Activated naive CD4-positive, alpha-beta T cell treated with anti-CD3 and anti-CD28 coated beads, Interleukin-2, amount 50 U/mL, for 24 hours (primary cell): Measurements from ENCODE around the gene FGF12.

Experiments
- H3K27ac Mint-ChIP-seq: one replicate; pipeline ENCODE4 v1.8.0; 2021; ENCODE audit warnings: mild to moderate bottlenecking, mixed read lengths
- H3K27me3 Mint-ChIP-seq: one replicate; pipeline ENCODE4 v1.8.0; 2021; ENCODE audit warnings: mixed read lengths
- H3K36me3 Mint-ChIP-seq: one replicate; pipeline ENCODE4 v1.8.0; 2021; ENCODE audit warnings: mixed read lengths
- H3K4me1 Mint-ChIP-seq: one replicate; pipeline ENCODE4 v1.8.0; 2021; ENCODE audit warnings: mixed read lengths
- H3K4me3 Mint-ChIP-seq: one replicate; pipeline ENCODE4 v1.8.0; 2021; ENCODE audit warnings: mild to moderate bottlenecking, mixed read lengths
- H3K9me3 Mint-ChIP-seq: one replicate; pipeline ENCODE4 v1.8.0; 2021; ENCODE audit warnings: mixed read lengths

FGF12 gene

GRCh38 chr3:192275741-192276355, 451.5 kb downstream of the FGF12 start:
- Mint-ChIP-seq H3K27me3 (no peaks in the 10 kb centered on the region), H3K27ac (no peak overlapping the region), H3K4me3 (no peak overlapping the region), H3K4me1 (no peaks in the 10 kb centered on the region), H3K9me3 (peaks cover 4% of the 10 kb centered on the region), H3K36me3 (no peaks in the 10 kb centered on the region)

GRCh38 chr3:192273697-192274010, 453.7 kb downstream of the FGF12 start:
- Mint-ChIP-seq H3K27me3 (no peaks in the 10 kb centered on the region), H3K27ac (no peak overlapping the region), H3K4me1 (no peaks in the 10 kb centered on the region), H3K4me3 (no peak overlapping the region), H3K36me3 (no peaks in the 10 kb centered on the region), H3K9me3 (peaks cover 4% of the 10 kb centered on the region)

GRCh38 chr3:192273001-192273696, 454.2 kb downstream of the FGF12 start:
- Mint-ChIP-seq H3K4me3 (no peak overlapping the region), H3K27ac (no peak overlapping the region)

GRCh38 chr3:192262001-192262400, 465.3 kb downstream of the FGF12 start:
- H3K36me3 Mint-ChIP-seq: no peaks in the 10 kb centered on the region
- H3K27ac Mint-ChIP-seq: no peak overlapping the region
- H3K9me3 Mint-ChIP-seq: peaks cover 4% of the 10 kb centered on the region
- H3K27me3 Mint-ChIP-seq: no peaks in the 10 kb centered on the region
- no peak overlapping the region for H3K4me3 Mint-ChIP-seq
- no peaks in the 10 kb centered on the region for H3K4me1 Mint-ChIP-seq

More at GRCh38 chr3:192273001-192273696, 454.2 kb downstream of the FGF12 start:
- H3K4me1 Mint-ChIP-seq: no peaks in the 10 kb centered on the region
- no peaks in the 10 kb centered on the region for H3K27me3 Mint-ChIP-seq
- H3K36me3 Mint-ChIP-seq: no peaks in the 10 kb centered on the region
- H3K9me3 Mint-ChIP-seq: peaks cover 4% of the 10 kb centered on the region

GRCh38 chr3:192261135-192261534, 466.2 kb downstream of the FGF12 start:
- Mint-ChIP-seq H3K27ac (no peak overlapping the region), H3K4me3 (no peak overlapping the region), H3K27me3 (no peaks in the 10 kb centered on the region), H3K4me1 (no peaks in the 10 kb centered on the region), H3K36me3 (no peaks in the 10 kb centered on the region), H3K9me3 (peaks cover 4% of the 10 kb centered on the region)

- Mint-ChIP-seq H3K4me3 (no peak overlapping the region), H3K4me1 (no peaks in the 10 kb centered on the region), H3K36me3 (no peaks in the 10 kb centered on the region), H3K27me3 (no peaks in the 10 kb centered on the region), H3K9me3 (peaks cover 4% of the 10 kb centered on the region), H3K27ac (no peak overlapping the region)
These were observed 467.0 kb downstream of the FGF12 start for GRCh38 chr3:192260116-192261010.

- H3K4me1 Mint-ChIP-seq: no peaks in the 10 kb centered on the region
- H3K27ac Mint-ChIP-seq: no peak overlapping the region
- H3K4me3 Mint-ChIP-seq: no peak overlapping the region
- no peaks in the 10 kb centered on the region for H3K36me3 Mint-ChIP-seq
- peaks cover 4% of the 10 kb centered on the region for H3K9me3 Mint-ChIP-seq
- no peaks in the 10 kb centered on the region for H3K27me3 Mint-ChIP-seq
These were observed 467.7 kb downstream of the FGF12 start for GRCh38 chr3:192259661-192260060.

GRCh38 chr3:192258721-192259120, 468.6 kb downstream of the FGF12 start:
- no peak overlapping the region for H3K27ac Mint-ChIP-seq
- H3K4me3 Mint-ChIP-seq: no peak overlapping the region
- H3K36me3 Mint-ChIP-seq: no peaks in the 10 kb centered on the region
- H3K4me1 Mint-ChIP-seq: no peaks in the 10 kb centered on the region
- H3K9me3 Mint-ChIP-seq: peaks cover 4% of the 10 kb centered on the region
- no peaks in the 10 kb centered on the region for H3K27me3 Mint-ChIP-seq

GRCh38 chr3:192255839-192256238, 471.5 kb downstream of the FGF12 start:
- Mint-ChIP-seq H3K27me3 (no peaks in the 10 kb centered on the region), H3K36me3 (no peaks in the 10 kb centered on the region), H3K4me3 (no peak overlapping the region), H3K27ac (no peak overlapping the region), H3K9me3 (peaks cover 9% of the 10 kb centered on the region), H3K4me1 (no peaks in the 10 kb centered on the region)

- Mint-ChIP-seq H3K9me3 (peaks cover 9% of the 10 kb centered on the region), H3K36me3 (no peaks in the 10 kb centered on the region), H3K4me1 (no peaks in the 10 kb centered on the region), H3K4me3 (no peak overlapping the region), H3K27ac (no peak overlapping the region), H3K27me3 (no peaks in the 10 kb centered on the region)
These were observed 474.0 kb downstream of the FGF12 start for GRCh38 chr3:192253138-192253887.

GRCh38 chr3:192249516-192249915, 477.8 kb downstream of the FGF12 start:
- Mint-ChIP-seq H3K9me3 (peaks cover 5% of the 10 kb centered on the region), H3K4me1 (no peaks in the 10 kb centered on the region), H3K27me3 (no peaks in the 10 kb centered on the region), H3K27ac (no peak overlapping the region), H3K36me3 (no peaks in the 10 kb centered on the region), H3K4me3 (no peak overlapping the region)

- Mint-ChIP-seq H3K4me3 (no peak overlapping the region), H3K36me3 (no peaks in the 10 kb centered on the region), H3K27ac (no peak overlapping the region), H3K4me1 (no peaks in the 10 kb centered on the region), H3K27me3 (no peaks in the 10 kb centered on the region), H3K9me3 (peaks cover 4% of the 10 kb centered on the region)
These were observed 480.3 kb downstream of the FGF12 start for GRCh38 chr3:192246847-192247559.

- H3K9me3 Mint-ChIP-seq: peaks cover 4% of the 10 kb centered on the region
- no peaks in the 10 kb centered on the region for H3K36me3 Mint-ChIP-seq
- peaks cover 1% of the 10 kb centered on the region for H3K27me3 Mint-ChIP-seq
- no peak overlapping the region for H3K4me3 Mint-ChIP-seq
- no peaks in the 10 kb centered on the region for H3K4me1 Mint-ChIP-seq
- no peak overlapping the region for H3K27ac Mint-ChIP-seq
These were observed 482.8 kb downstream of the FGF12 start for GRCh38 chr3:192244591-192244990.

- H3K36me3 Mint-ChIP-seq: no peaks in the 10 kb centered on the region
- no peak overlapping the region for H3K4me3 Mint-ChIP-seq
- H3K9me3 Mint-ChIP-seq: peaks cover 4% of the 10 kb centered on the region
- no peak overlapping the region for H3K27ac Mint-ChIP-seq
- H3K4me1 Mint-ChIP-seq: no peaks in the 10 kb centered on the region
- H3K27me3 Mint-ChIP-seq: peaks cover 1% of the 10 kb centered on the region
These were observed 487.4 kb downstream of the FGF12 start for GRCh38 chr3:192239956-192240355.

GRCh38 chr3:192237992-192238608, 489.2 kb downstream of the FGF12 start:
- Mint-ChIP-seq H3K36me3 (no peaks in the 10 kb centered on the region), H3K4me1 (no peaks in the 10 kb centered on the region), H3K27ac (no peak overlapping the region), H3K4me3 (no peak overlapping the region), H3K9me3 (no peaks in the 10 kb centered on the region), H3K27me3 (peaks cover 1% of the 10 kb centered on the region)
